ENCODE measurements around the gene HMGN4.
"Not testable (repeated sequence)": the region's sequence is repeated elsewhere in the genome, so short reads cannot be mapped to it uniquely, and the experiment has no call there.

DNA sequence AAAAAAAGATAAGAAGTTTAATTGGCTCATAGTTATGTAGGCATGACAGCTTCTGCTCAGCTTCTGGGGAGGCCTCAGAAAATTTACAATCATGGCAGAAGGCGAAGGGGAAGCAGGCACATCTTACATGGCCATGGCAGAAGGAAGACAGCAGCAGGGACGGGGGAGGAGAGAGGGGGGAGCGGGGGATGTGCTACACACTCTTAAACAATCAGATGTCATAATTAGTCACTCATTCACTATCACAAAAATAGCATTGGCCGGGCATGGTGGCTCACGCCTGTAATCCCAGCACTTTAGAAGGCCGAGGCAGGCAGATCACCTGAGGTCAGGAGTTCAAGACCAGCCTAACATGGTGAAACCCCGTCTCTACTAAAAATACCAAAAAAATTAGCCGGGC, 27.1 kb upstream of the HMGN4 start:
- TF ChIP-seq CTCF, EZH2, EZH2phosphoT487 (IDR thresholded peaks at IDR 0.05): not testable (repeated sequence)

Measured in neural progenitor cell (in vitro differentiated cells).